Calu3 (cell line): Measurements from ENCODE around the gene KITLG. TPM values are rescaled to one million over a fixed set of nuclear protein-coding genes. Genes with fewer than 3 reads are reported as not detected.

Experiments
- BruUV-seq: library from RNA; stranded (reverse); fragments of 400-500 nt; replicated peaks from 2 replicates; lab custom pipeline; 2021; lab: Mats Ljungman, UMichigan
- CTCF ChIA-PET: fragments of 300-600 bp; sonication (Branson Sonifier 250); formaldehyde crosslinking; loops from one replicate; lab custom pipeline; 2022; ENCODE audit warnings: antibody characterized with exemption; lab: Charles Lee
- DNase-seq: peaks from one replicate; pipeline ENCODE4 v3.0.0; 2022
- H3K27ac Mint-ChIP-seq: one replicate; pipeline ENCODE4 v1.8.0; 2022; ENCODE audit warnings: mixed read lengths; ENCODE audit not compliant: unreplicated experiment
- H3K27me3 Mint-ChIP-seq: one replicate; pipeline ENCODE4 v1.8.0; 2022; ENCODE audit warnings: mixed read lengths; ENCODE audit not compliant: unreplicated experiment
- H3K36me3 Mint-ChIP-seq: one replicate; pipeline ENCODE4 v1.8.0; 2022; ENCODE audit warnings: mild to moderate bottlenecking, moderate library complexity, mixed read lengths; ENCODE audit not compliant: insufficient read depth, unreplicated experiment
- H3K4me1 Mint-ChIP-seq: one replicate; pipeline ENCODE4 v1.8.0; 2022; ENCODE audit warnings: mild to moderate bottlenecking, low read depth, mixed read lengths; ENCODE audit not compliant: unreplicated experiment
- H3K4me3 Mint-ChIP-seq: one replicate; pipeline ENCODE4 v1.8.0; 2022; ENCODE audit warnings: mild to moderate bottlenecking, low read depth, moderate library complexity, mixed read lengths; ENCODE audit not compliant: unreplicated experiment
- H3K9me3 Mint-ChIP-seq: one replicate; pipeline ENCODE4 v1.8.0; 2022; ENCODE audit warnings: low read depth, mixed read lengths; ENCODE audit not compliant: unreplicated experiment
- intact Hi-C: fragments of 100-400 bp; cut with micrococcal nuclease; formaldehyde crosslinking; loops from one replicate; pipeline ENCODE4 v1.10.0; 2022; ENCODE audit not compliant: unreplicated experiment
- total RNA-seq: library from RNA; stranded (reverse); gene quantifications from 2 replicates; pipeline ENCODE4 v1.2.3, GENCODE V29; 2022
- TF ChIP-seq, protein P1 (sequence below): fragments of 200-600 bp; IDR thresholded peaks from one replicate; pipeline ENCODE4 v1.8.0; 2022; ENCODE audit warnings: antibody characterized with exemption; ENCODE audit not compliant: unreplicated experiment

The KITLG gene
- total RNA-seq, 1 experiment from 2014 or later, result 29.9 TPM

DNA sequence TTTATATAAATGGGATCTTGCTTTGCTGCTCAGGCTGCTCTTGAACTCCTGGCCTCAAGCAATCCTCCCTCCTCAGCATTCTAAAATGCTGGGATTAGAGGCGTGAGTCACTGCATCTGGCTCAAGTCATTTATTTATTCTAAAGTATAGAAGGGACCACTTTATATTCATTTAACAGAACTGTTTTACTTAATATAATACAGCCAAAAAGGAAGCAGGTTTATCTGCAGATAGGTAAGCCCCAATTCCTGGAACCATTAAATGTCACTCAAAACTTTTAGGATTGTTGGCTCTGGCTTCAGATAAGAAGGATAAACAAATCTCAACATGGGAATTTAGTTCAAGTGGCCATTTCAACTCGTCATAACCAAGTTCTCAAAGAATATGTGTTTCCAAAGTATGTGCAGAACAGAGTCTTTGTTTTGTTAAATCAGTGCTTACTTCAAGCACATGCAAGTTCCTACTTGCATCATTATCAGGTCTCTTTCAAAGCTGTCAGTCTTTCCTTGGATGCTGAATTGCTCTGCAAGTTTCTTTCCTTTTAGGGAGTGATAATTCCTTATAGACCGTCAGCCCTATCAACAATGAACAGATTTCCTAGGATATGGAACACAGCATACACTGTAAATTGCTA is 60.4 kb downstream of the KITLG start:
- no TSS peak for BruUV-seq
- Mint-ChIP-seq H3K4me3 (no peak overlapping the region), H3K4me1 (peaks cover 22% of the 10 kb centered on the region), H3K36me3 (no peaks in the 10 kb centered on the region), H3K27ac (no peak overlapping the region), H3K9me3 (no peaks in the 10 kb centered on the region), H3K27me3 (no peaks in the 10 kb centered on the region)
- TF ChIP-seq, protein P1, sequence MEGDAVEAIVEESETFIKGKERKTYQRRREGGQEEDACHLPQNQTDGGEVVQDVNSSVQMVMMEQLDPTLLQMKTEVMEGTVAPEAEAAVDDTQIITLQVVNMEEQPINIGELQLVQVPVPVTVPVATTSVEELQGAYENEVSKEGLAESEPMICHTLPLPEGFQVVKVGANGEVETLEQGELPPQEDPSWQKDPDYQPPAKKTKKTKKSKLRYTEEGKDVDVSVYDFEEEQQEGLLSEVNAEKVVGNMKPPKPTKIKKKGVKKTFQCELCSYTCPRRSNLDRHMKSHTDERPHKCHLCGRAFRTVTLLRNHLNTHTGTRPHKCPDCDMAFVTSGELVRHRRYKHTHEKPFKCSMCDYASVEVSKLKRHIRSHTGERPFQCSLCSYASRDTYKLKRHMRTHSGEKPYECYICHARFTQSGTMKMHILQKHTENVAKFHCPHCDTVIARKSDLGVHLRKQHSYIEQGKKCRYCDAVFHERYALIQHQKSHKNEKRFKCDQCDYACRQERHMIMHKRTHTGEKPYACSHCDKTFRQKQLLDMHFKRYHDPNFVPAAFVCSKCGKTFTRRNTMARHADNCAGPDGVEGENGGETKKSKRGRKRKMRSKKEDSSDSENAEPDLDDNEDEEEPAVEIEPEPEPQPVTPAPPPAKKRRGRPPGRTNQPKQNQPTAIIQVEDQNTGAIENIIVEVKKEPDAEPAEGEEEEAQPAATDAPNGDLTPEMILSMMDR, result no peak
- intact Hi-C loops, result no loop called here
- no peak for DNase-seq
- CTCF ChIA-PET, result no interaction called here

DNA sequence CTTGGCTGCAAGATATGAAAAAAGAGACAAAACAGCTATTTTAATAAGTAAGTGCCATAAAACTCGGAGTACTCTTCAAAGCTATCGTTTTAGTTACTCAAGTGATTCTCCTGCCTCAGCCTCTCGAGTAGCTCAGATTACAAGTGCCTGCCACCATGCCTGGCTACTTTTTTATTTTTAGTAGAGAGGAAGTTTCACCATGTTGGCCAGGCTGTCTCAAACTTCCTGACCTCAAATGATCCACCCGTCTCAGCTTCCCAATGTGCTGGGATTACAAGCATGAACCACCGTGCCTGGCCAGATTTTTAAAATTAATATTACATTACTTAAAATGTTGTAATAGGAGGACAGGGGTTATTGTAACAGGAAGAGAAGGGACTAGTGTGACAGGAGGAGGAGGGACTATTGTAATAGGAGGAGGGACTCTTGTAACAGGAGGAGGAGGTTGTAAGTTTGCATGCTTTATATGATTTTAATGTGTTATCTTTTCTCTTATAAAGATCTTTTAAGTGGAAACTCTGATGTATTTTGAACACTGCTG is 61.3 kb downstream of the KITLG start:
- Mint-ChIP-seq H3K36me3 (no peaks in the 10 kb centered on the region), H3K4me3 (no peak overlapping the region), H3K27ac (no peak overlapping the region), H3K27me3 (no peaks in the 10 kb centered on the region), H3K4me1 (peaks cover 22% of the 10 kb centered on the region), H3K9me3 (no peaks in the 10 kb centered on the region)
- intact Hi-C loops, result no loop called here
- TF ChIP-seq, protein P1, result no peak
- CTCF ChIA-PET, result no interaction called here
- no peak for DNase-seq
- BruUV-seq, result no TSS peak

DNA sequence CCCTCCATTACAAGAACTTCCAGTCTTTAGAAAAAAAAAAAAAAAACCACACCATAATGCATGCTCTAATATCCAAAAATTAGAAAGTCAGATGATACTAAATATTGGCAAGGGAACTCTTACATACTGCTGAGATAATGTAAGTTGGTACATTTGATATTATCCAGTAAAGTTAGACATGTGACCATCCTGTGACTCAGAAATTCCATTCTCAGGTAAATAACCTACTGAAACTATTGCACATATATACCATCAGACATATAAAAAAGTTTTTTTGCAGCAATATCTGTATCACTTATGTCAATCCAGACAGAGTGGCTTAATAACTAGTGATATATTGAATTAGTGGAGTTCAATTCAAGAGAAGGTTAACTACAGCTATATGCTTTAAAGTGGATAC is 63.5 kb downstream of the KITLG start:
- Mint-ChIP-seq H3K4me1 (peaks cover 14% of the 10 kb centered on the region), H3K4me3 (no peak overlapping the region), H3K27ac (no peak overlapping the region), H3K9me3 (no peaks in the 10 kb centered on the region), H3K36me3 (no peaks in the 10 kb centered on the region), H3K27me3 (no peaks in the 10 kb centered on the region)
- DNase-seq, result no peak
- intact Hi-C loops, result no loop called here
- CTCF ChIA-PET, result no interaction called here
- no TSS peak for BruUV-seq
- TF ChIP-seq, protein P1, result no peak

DNA sequence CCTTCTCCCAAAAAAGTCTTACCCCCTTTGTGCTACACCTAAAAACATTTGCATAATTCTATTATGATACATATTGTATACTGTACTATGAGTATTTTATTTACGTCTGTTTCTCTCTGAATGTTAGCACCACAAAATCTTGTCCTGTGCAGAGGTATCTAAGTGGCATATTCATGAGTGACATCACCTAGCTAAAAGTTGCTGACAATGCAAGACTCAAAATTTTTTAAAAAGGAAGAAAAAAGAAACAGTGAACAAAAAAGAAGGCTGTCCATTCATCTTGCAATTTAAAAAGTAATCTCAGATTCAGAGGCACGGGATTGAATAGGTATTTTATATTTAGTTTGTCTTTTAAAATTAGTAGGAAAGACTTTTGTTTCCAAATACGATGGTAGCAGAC is 69.4 kb downstream of the KITLG start:
- Mint-ChIP-seq H3K27me3 (no peaks in the 10 kb centered on the region), H3K27ac (no peak overlapping the region), H3K36me3 (no peaks in the 10 kb centered on the region), H3K9me3 (no peaks in the 10 kb centered on the region), H3K4me3 (no peak overlapping the region), H3K4me1 (no peaks in the 10 kb centered on the region)
- no peak for DNase-seq
- no TSS peak for BruUV-seq
- intact Hi-C loops, result no loop called here
- CTCF ChIA-PET, result no interaction called here
- TF ChIP-seq, protein P1, result no peak
